HepG2 (cell line): ENCODE results near the gene FLAD1. TPM values are rescaled to one million over a fixed set of nuclear protein-coding genes. Genes with fewer than 3 reads are reported as not detected.

Experiments
- ATAC-seq: fragments of 200-7000 bp; cut with Tn5 transposase; 3 replicates; pipeline ENCODE4 v1.9.1; 2020; ENCODE audit warnings: mild to moderate bottlenecking, moderate library complexity
- BruUV-seq: library from RNA; stranded (reverse); fragments of 400-500 nt; replicated peaks from 2 replicates; lab custom pipeline; 2021; lab: Mats Ljungman, UMichigan
- CTCF ChIA-PET: fragments of 300-600 bp; formaldehyde crosslinking; extraction: SDS; loops from one replicate; lab custom pipeline; 2021; ENCODE audit warnings: low total read pairs, inconsistent platforms, low intra/inter-chr PET ratio; lab: Yijun Ruan, JAX
- POLR2A ChIA-PET: fragments of 350-600 bp; sonication (Branson Sonifier 250); formaldehyde crosslinking; loops from one replicate; lab custom pipeline; 2020; ENCODE audit warnings: antibody characterized with exemption, inconsistent platforms; lab: Yijun Ruan, JAX
- DNase-seq: peaks from one replicate; pipeline ENCODE4 v3.0.0-alpha.2; 2015; ENCODE audit warnings: low spot score
- FAIRE-seq: peaks from 3 replicates; lab custom pipeline; 2011; peaks lifted over from hg19 to GRCh38; lab: Jason Lieb, UNC
- H2AFZ ChIP-seq: one replicate; pipeline ENCODE4 v1.6.1; 2011; ENCODE audit warnings: low read length, inconsistent platforms
- H3K27ac ChIP-seq: fragments of 300-600 bp; 3 replicates; pipeline ENCODE4 v1.8.0; 2011; ENCODE audit warnings: mixed run types, mild to moderate bottlenecking, mixed read lengths, low read length, inconsistent platforms; ENCODE audit not compliant: insufficient read depth; ENCODE audit errors: extremely low read length
- H3K27me3 ChIP-seq, 2 experiments: fragments of 200-600 bp in 1 of 2; 2 replicates in 1 of 2; 3 replicates in 1 of 2; pipeline versions ENCODE4 v1.6.0 to v1.8.0; 2011; ENCODE audit warnings: low read length in 2 of 2, mild to moderate bottlenecking in 2 of 2, moderate library complexity in 2 of 2, inconsistent platforms in 1 of 2; ENCODE audit not compliant: insufficient read depth in 2 of 2, control insufficient read depth in 1 of 2
- H3K36me3 ChIP-seq, 2 experiments: fragments of 200-600 bp in 1 of 2; replicated peaks in 1 of 2; 2 replicates in 1 of 2; 3 replicates in 1 of 2; pipeline versions ENCODE4 v1.5.1 to v1.8.0; 2011; ENCODE audit warnings: low read length in 2 of 2, inconsistent platforms in 1 of 2; ENCODE audit not compliant: insufficient read depth in 2 of 2, control insufficient read depth in 1 of 2
- H3K4me1 ChIP-seq: 2 replicates; pipeline ENCODE4 v1.5.1; 2012; ENCODE audit warnings: low read length, inconsistent platforms; ENCODE audit not compliant: insufficient read depth
- H3K4me2 ChIP-seq: 2 replicates; pipeline ENCODE4 v1.6.0; 2011; ENCODE audit warnings: low read depth, low read length, inconsistent platforms
- H3K4me3 ChIP-seq, 3 experiments: fragments of 200-600 bp in 1 of 3; sonication (generic), shearing (Covaris generic) in 1 of 3; replicated peaks in 1 of 3; 2 replicates each; pipeline ENCODE4 v1.5.1; 2011 to 2016; ENCODE audit warnings: low read length in 3 of 3, inconsistent platforms in 2 of 3, low read depth in 2 of 3, mild to moderate bottlenecking in 2 of 3, control low read depth in 1 of 3, mixed read lengths in 1 of 3; ENCODE audit not compliant: insufficient read depth in 1 of 3
- H3K79me2 ChIP-seq: one replicate; pipeline ENCODE4 v1.6.1; 2011; ENCODE audit warnings: low read length, inconsistent platforms; ENCODE audit not compliant: insufficient read depth
- H3K9ac ChIP-seq: 2 replicates; pipeline ENCODE4 v1.6.0; 2011; ENCODE audit warnings: mild to moderate bottlenecking, low read depth, low read length, inconsistent platforms; ENCODE audit not compliant: insufficient read depth
- H3K9me3 ChIP-seq: 2 replicates; pipeline ENCODE4 v1.5.1; 2012; ENCODE audit warnings: mild to moderate bottlenecking, low read length
- H4K20me1 ChIP-seq: 2 replicates; pipeline ENCODE4 v1.6.0; 2011; ENCODE audit warnings: inconsistent platforms, mild to moderate bottlenecking, low read length, moderate library complexity; ENCODE audit not compliant: insufficient read depth
- GATA4 ChIP-seq: sonication (generic); IDR thresholded peaks from 2 replicates; pipeline ENCODE4 v1.6.1; 2016; ENCODE audit warnings: antibody characterized with exemption, low read depth, borderline replicate concordance
- JUNB ChIP-seq: sonication (generic); formaldehyde crosslinking; IDR thresholded peaks from 2 replicates; pipeline ENCODE4 v1.8.0; 2022; ENCODE audit warnings: missing genetic modification reagents, mild to moderate bottlenecking, borderline replicate concordance
- KAT7 ChIP-seq: IDR thresholded peaks from 2 replicates; pipeline ENCODE4 v1.6.1; 2018; ENCODE audit warnings: borderline replicate concordance, missing compliant biosample characterization
- MIER3 ChIP-seq: IDR thresholded peaks from 2 replicates; pipeline ENCODE4 v1.6.1; 2016; ENCODE audit warnings: missing compliant biosample characterization, borderline replicate concordance
- PAWR ChIP-seq: sonication (generic); formaldehyde crosslinking; IDR thresholded peaks from 2 replicates; pipeline ENCODE4 v1.4.0; 2020; ENCODE audit warnings: missing genetic modification reagents, mild to moderate bottlenecking, borderline replicate concordance
- RBFOX2 ChIP-seq: fragments of 200-400 bp; formaldehyde crosslinking; IDR thresholded peaks from 2 replicates; pipeline ENCODE4 v1.6.1; 2017; ENCODE audit warnings: low read depth, mild to moderate bottlenecking, low read length
- RORA ChIP-seq: sonication (generic); formaldehyde crosslinking; IDR thresholded peaks from 2 replicates; pipeline ENCODE4 v1.5.0; 2020; ENCODE audit warnings: mild to moderate bottlenecking, missing genetic modification reagents, moderate library complexity
- ZBTB7A ChIP-seq: sonication (generic); formaldehyde crosslinking; IDR thresholded peaks from 2 replicates; pipeline ENCODE4 v1.8.0; 2022; ENCODE audit warnings: mild to moderate bottlenecking, missing genetic modification reagents
- ZNF12 ChIP-seq: sonication (generic); formaldehyde crosslinking; IDR thresholded peaks from 2 replicates; pipeline ENCODE4 v1.5.0; 2020; ENCODE audit warnings: missing genetic modification reagents
- ZNF124 ChIP-seq: sonication (generic); formaldehyde crosslinking; IDR thresholded peaks from 2 replicates; pipeline ENCODE4 v1.4.0; 2020; ENCODE audit warnings: missing genetic modification reagents
- ZNF296 ChIP-seq: sonication (generic); formaldehyde crosslinking; conservative IDR thresholded peaks from 2 replicates; pipeline ENCODE4 v1.5.0; 2020; ENCODE audit warnings: mild to moderate bottlenecking, missing genetic modification reagents
- ZNF3 ChIP-seq: IDR thresholded peaks from 2 replicates; pipeline ENCODE4 v1.7.0; 2017; ENCODE audit warnings: inconsistent platforms
- ZNF530 ChIP-seq: sonication (generic); formaldehyde crosslinking; IDR thresholded peaks from 2 replicates; pipeline ENCODE4 v1.5.0; 2020; ENCODE audit warnings: low read depth, mild to moderate bottlenecking, missing genetic modification reagents
- ZNF713 ChIP-seq: sonication (generic); formaldehyde crosslinking; IDR thresholded peaks from 2 replicates; pipeline ENCODE4 v1.4.0; 2020; ENCODE audit warnings: mild to moderate bottlenecking, missing genetic modification reagents
- ZSCAN29 ChIP-seq: sonication (generic); formaldehyde crosslinking; conservative IDR thresholded peaks from 2 replicates; pipeline ENCODE4 v1.4.0; 2020; ENCODE audit warnings: mild to moderate bottlenecking, missing genetic modification reagents
- WGBS: methylation state at CpG from one replicate; pipeline ENCODE4 v1.1.6; 2017; ENCODE audit warnings: low lambda C conversion rate; 5-methylcytosine and 5-hydroxymethylcytosine counted together
- in situ Hi-C: cut with HindIII; loops from 2 replicates; pipeline ENCODE4 v1.10.0; 2017; ENCODE audit warnings: low pct_unique_long_range_greater_than_20kb; ENCODE audit not compliant: extremely low pct_ligation_motif_present
- intact Hi-C: fragments of 100-400 bp; cut with micrococcal nuclease; formaldehyde crosslinking; loops from one replicate; pipeline ENCODE4 v1.10.0; 2022; ENCODE audit not compliant: unreplicated experiment
- polyA plus RNA-seq, 8 experiments: library from polyadenylated mRNA; depleted of rRNA in 3 of 8; stranded (reverse) in 7 of 8; unstranded in 1 of 8; fragments of >200 nt; fragmentation: Illumina TruSeq in 4 of 8; extraction: Trizol in 4 of 8; gene quantifications; 2 replicates each; pipeline versions ENCODE4 v1.2.1 to v1.2.3, GENCODE V29; 2011 to 2016; ENCODE audit warnings: low read depth in 4 of 8, missing spikeins in 1 of 8, mixed read lengths in 1 of 8; ENCODE audit not compliant: insufficient read depth in 1 of 8
- total RNA-seq, 5 experiments: library from RNA; depleted of rRNA; stranded (reverse); fragments of >200 nt; fragmentation: Illumina TruSeq; extraction: Trizol; gene quantifications; 2 replicates each; pipeline ENCODE4 v1.2.3, GENCODE V29; 2016; ENCODE audit warnings: low read depth in 1 of 5
- TF ChIP-seq, protein P1 (sequence below): sonication (generic); formaldehyde crosslinking; IDR thresholded peaks from 2 replicates; pipeline ENCODE4 v1.5.1; 2020; ENCODE audit warnings: missing genetic modification reagents, mild to moderate bottlenecking, borderline replicate concordance
- TF ChIP-seq, protein P2 (sequence below): IDR thresholded peaks from 2 replicates; pipeline ENCODE4 v1.6.1; 2016; ENCODE audit warnings: low read depth, borderline replicate concordance

FLAD1 gene
- total and polyA plus RNA-seq, 2 of the 13 experiments (the other 11 are each of a cell fraction or from before 2014, with no cell fraction given) = 25.9 to 32.8 TPM

DNA sequence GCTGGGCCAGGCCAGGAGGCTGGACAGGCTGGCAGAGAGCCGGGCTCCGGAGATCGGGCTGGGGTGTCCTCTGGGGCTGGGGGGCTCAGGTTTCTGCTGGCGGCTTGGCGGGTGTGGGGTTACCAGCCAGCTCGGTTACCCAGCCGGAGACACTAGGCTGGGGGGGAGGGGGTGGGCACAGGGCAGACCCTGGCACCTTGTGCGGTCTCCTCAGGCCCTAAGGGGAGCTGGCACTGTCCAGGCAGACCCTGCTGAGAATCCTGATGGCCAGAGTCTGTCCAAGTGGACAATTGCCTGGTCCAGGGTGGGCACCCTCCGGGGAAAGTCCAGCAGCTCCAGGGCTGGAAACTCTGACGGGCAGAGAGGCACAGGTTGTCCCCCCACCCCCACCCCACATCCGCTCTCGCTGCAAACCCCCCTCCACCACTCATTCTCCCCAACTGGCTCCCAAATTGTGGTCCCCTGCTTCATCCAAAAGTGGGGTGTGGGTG lies 26.1 kb downstream of the FLAD1 start:
- TF ChIP-seq ZNF12 (CRISPR knock-in tag) = no peak
- no peak for TF ChIP-seq ZNF296 (CRISPR knock-in tag)
- H3K36me3 ChIP-seq = peaks cover 3 to 20% of the 10 kb centered on the region in 2 experiments; a peak in 4 of 5 replicates
- POLR2A ChIA-PET = interaction anchor here (0.8 kb wide), 1 partner anchor 8 kb away, joined by 3 read pairs; no protein-coding TSS in a partner anchor
- CTCF ChIA-PET = no interaction called here
- intact Hi-C loops = no loop called here
- H3K79me2 ChIP-seq = peaks cover 34% of the 10 kb centered on the region
- WGBS = 100% methylated on average over 5 of the region's 12 CpGs
- peaks cover 11% of the 10 kb centered on the region; the same call in 1 of the 2 replicates for H4K20me1 ChIP-seq
- no peaks in the 10 kb centered on the region for H3K27me3 ChIP-seq
- peaks cover 93% of the 10 kb centered on the region for H3K4me1 ChIP-seq
- no peak overlapping the region for H3K4me3 ChIP-seq
- in situ Hi-C loops = no loop called here
- no peak overlapping the region for H3K4me2 ChIP-seq
- no peaks in the 10 kb centered on the region for H3K9me3 ChIP-seq
- ATAC-seq = no peak
- H3K27ac ChIP-seq = peak overlapping the region; percentile 30
- BruUV-seq = no TSS peak
- no peak overlapping the region for H3K9ac ChIP-seq
- FAIRE-seq = no peak
- H2AFZ ChIP-seq = no peak overlapping the region
- DNase-seq = no peak

DNA sequence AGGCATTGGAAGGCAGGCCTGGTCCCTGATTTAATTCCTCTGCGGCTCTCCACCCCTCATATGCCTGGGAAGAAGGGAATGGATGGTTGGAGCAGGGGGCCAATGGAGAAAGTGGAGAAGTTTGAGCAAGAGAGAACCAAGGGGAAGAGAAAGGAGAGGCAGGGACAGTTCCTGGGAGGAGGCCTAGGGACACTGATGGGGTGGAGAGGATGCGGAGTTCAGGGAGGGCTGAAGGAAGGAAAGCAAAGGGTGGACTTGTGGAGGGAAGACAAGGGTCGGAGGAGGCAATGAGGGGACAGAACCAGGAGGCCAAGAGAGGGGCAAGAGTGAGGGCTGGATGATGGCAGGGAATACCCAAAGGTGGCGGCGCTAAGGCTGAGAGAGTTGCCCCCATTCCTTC lies 26.6 kb downstream of the FLAD1 start:
- BruUV-seq = no TSS peak
- TF ChIP-seq ZNF530 (no peak), RBFOX2 (no peak), ZSCAN29 (CRISPR knock-in tag) (no peak), ZNF713 (CRISPR knock-in tag) (no peak), ZNF3 (no peak), RORA (CRISPR knock-in tag) (no peak), GATA4 (no peak), ZNF124 (CRISPR knock-in tag) (no peak), PAWR (CRISPR knock-in tag) (no peak), ZBTB7A (no peak), KAT7 (CRISPR knock-in tag) (no peak), JUNB (CRISPR knock-in tag) (no peak), MIER3 (CRISPR knock-in tag) (no peak)
- TF ChIP-seq, protein P1, sequence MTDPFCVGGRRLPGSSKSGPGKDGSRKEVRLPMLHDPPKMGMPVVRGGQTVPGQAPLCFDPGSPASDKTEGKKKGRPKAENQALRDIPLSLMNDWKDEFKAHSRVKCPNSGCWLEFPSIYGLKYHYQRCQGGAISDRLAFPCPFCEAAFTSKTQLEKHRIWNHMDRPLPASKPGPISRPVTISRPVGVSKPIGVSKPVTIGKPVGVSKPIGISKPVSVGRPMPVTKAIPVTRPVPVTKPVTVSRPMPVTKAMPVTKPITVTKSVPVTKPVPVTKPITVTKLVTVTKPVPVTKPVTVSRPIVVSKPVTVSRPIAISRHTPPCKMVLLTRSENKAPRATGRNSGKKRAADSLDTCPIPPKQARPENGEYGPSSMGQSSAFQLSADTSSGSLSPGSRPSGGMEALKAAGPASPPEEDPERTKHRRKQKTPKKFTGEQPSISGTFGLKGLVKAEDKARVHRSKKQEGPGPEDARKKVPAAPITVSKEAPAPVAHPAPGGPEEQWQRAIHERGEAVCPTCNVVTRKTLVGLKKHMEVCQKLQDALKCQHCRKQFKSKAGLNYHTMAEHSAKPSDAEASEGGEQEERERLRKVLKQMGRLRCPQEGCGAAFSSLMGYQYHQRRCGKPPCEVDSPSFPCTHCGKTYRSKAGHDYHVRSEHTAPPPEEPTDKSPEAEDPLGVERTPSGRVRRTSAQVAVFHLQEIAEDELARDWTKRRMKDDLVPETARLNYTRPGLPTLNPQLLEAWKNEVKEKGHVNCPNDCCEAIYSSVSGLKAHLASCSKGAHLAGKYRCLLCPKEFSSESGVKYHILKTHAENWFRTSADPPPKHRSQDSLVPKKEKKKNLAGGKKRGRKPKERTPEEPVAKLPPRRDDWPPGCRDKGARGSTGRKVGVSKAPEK (CRISPR knock-in tag) = no peak
- TF ChIP-seq, protein P2, sequence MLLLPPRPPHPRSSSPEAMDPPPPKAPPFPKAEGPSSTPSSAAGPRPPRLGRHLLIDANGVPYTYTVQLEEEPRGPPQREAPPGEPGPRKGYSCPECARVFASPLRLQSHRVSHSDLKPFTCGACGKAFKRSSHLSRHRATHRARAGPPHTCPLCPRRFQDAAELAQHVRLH = no peak

More for the DNA sequence above, 26.6 kb downstream of the FLAD1 start:
- Histone ChIP-seq H3K4me3 (no peak overlapping the region), H4K20me1 (peaks cover 11% of the 10 kb centered on the region; the same call in 1 of the 2 replicates), H3K27ac (no peak overlapping the region), H3K4me2 (no peak overlapping the region), H3K4me1 (peaks cover 88% of the 10 kb centered on the region), H3K36me3 (peaks cover 3 to 25% of the 10 kb centered on the region in 2 experiments; a peak in 4 of 5 replicates), H3K9me3 (no peaks in the 10 kb centered on the region), H3K27me3 (no peaks in the 10 kb centered on the region), H3K9ac (no peak overlapping the region), H2AFZ (no peak overlapping the region), H3K79me2 (peaks cover 29% of the 10 kb centered on the region)
- 96% methylated on average over 5 of the region's 5 CpGs for WGBS
- FAIRE-seq (no peak), ATAC-seq (no peak), DNase-seq (no peak)
- intact Hi-C loops = no loop called here
- ChIA-PET CTCF (no interaction called here), POLR2A (interaction anchor here (8.2 kb wide), 1 partner anchor 7 kb away, joined by 90 read pairs; the partner anchor contains the start of gene ZBTB7B)
- in situ Hi-C loops = no loop called here
